ENCODE data around the gene DDX47.
"Not testable (repeated sequence)": the region's sequence is repeated elsewhere in the genome, so short reads cannot be mapped to it uniquely, and the experiment has no call there.

DDX47 gene

GRCh38 chr12:12823811-12824210, 10.7 kb downstream of the DDX47 start:
- no peak for DNase-seq

- no peak for DNase-seq
Measured at GRCh38 chr12:12835378-12836146, 22.4 kb downstream of the DDX47 start.

GRCh38 chr12:12836571-12836970, 23.4 kb downstream of the DDX47 start:
- DNase-seq = no peak

- DNase-seq = no peak
Measured at GRCh38 chr12:12837025-12837812, 24.1 kb downstream of the DDX47 start.

GRCh38 chr12:12837813-12838153, 24.6 kb downstream of the DDX47 start:
- no peak for DNase-seq

- no peak for DNase-seq
Measured at GRCh38 chr12:12839003-12839395, 25.9 kb downstream of the DDX47 start.

GRCh38 chr12:12839439-12839838, 26.3 kb downstream of the DDX47 start:
- DNase-seq = not testable (repeated sequence)

- no peak for DNase-seq
Measured at GRCh38 chr12:12839873-12840579, 26.9 kb downstream of the DDX47 start.

- no peak for DNase-seq
Measured at GRCh38 chr12:12840580-12840899, 27.4 kb downstream of the DDX47 start.

- not testable (repeated sequence) for DNase-seq
Measured at GRCh38 chr12:12841428-12841827, 28.3 kb downstream of the DDX47 start.

GRCh38 chr12:12845794-12846243, 32.7 kb downstream of the DDX47 start:
- DNase-seq = no peak

- not testable (repeated sequence) for DNase-seq
Measured at GRCh38 chr12:12846780-12847179, 33.6 kb downstream of the DDX47 start.

GRCh38 chr12:12853435-12853834, 40.3 kb downstream of the DDX47 start:
- no peak for DNase-seq

- DNase-seq = no peak
Measured at GRCh38 chr12:12859690-12860089, 46.5 kb downstream of the DDX47 start.

GRCh38 chr12:12864243-12864642, 51.1 kb downstream of the DDX47 start:
- no peak for DNase-seq

- no peak for DNase-seq
Measured at GRCh38 chr12:12868477-12869235, 55.5 kb downstream of the DDX47 start.

GRCh38 chr12:12870465-12870864, 57.3 kb downstream of the DDX47 start:
- no peak for DNase-seq

- no peak for DNase-seq
Measured at GRCh38 chr12:12871587-12872138, 58.5 kb downstream of the DDX47 start.

- DNase-seq = no peak
Measured at GRCh38 chr12:12872139-12872933, 59.2 kb downstream of the DDX47 start.

- no peak for DNase-seq
Measured at GRCh38 chr12:12872934-12873275, 59.8 kb downstream of the DDX47 start.

GRCh38 chr12:12874029-12874428, 60.9 kb downstream of the DDX47 start:
- DNase-seq = no peak

- DNase-seq = not testable (repeated sequence)
Measured at GRCh38 chr12:12875301-12875700, 62.2 kb downstream of the DDX47 start.
